ENCODE measurements around the gene ZCWPW1.

The ZCWPW1 gene

DNA sequence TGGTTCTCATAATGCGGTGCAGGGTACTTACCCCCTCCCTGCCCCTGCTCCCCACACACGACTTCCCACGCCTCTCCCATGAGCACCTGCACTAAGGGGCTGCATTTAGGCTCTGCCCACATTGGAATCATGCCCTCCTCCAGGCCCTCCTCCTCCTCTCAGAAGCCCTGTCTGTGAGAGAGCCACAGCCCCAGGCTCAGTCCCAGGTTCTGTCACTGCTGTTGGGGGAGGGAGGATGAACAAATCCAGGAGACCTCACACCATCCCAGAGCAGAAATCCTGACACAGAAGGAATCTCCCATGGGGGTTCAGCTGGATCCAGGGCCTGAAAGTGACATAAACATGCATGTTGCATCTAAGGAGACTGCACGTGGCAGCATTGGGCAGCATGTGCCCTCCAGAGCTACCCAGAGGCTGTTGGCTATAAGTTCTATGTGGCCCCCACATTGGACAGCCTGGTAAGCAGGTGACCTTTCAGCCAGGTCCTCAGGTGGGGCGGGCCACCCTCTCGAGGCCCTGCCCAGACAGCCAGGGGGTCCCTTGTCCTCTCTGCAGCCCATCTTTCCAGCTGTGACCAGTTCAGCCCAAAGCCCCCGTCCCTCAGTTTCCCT, 56.8 kb downstream of the ZCWPW1 start:
- peak; percentile 1; the same call in 2 of the 3 replicates for ATAC-seq
- TF ChIP-seq TCF4 (CRISPR knock-in tag; IDR thresholded peaks at IDR 0.05; ENCODE audit: borderline replicate concordance): no peak
- TF ChIP-seq, protein P1, sequence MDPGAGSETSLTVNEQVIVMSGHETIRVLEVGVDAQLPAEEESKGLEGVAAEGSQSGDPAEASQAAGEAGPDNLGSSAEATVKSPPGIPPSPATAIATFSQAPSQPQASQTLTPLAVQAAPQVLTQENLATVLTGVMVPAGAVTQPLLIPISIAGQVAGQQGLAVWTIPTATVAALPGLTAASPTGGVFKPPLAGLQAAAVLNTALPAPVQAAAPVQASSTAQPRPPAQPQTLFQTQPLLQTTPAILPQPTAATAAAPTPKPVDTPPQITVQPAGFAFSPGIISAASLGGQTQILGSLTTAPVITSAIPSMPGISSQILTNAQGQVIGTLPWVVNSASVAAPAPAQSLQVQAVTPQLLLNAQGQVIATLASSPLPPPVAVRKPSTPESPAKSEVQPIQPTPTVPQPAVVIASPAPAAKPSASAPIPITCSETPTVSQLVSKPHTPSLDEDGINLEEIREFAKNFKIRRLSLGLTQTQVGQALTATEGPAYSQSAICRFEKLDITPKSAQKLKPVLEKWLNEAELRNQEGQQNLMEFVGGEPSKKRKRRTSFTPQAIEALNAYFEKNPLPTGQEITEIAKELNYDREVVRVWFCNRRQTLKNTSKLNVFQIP (CRISPR knock-in tag; IDR thresholded peaks at IDR 0.05; ENCODE audit: borderline replicate concordance, low read depth): no peak

DNA sequence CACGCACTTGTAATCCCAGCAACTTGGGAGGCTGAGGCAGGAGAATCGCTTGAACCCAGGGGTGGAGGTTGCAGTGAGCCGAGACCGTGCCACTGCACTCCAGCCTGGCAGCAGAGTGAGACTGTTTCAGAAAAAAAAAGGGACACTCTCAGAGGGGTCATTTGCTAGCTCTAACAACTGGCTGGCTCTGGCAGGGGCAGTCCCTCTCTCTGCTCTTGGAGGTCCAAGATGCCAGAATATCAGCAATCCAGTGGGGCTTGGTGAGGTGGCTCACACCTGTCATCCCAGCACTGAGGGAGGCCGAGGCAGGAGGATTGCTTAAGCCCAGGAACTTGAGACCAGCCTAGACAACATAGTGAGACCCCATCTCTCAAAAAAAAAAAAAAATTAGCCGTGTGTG, 57.8 kb downstream of the ZCWPW1 start:
- no peak for ATAC-seq
- TF ChIP-seq, protein P2, sequence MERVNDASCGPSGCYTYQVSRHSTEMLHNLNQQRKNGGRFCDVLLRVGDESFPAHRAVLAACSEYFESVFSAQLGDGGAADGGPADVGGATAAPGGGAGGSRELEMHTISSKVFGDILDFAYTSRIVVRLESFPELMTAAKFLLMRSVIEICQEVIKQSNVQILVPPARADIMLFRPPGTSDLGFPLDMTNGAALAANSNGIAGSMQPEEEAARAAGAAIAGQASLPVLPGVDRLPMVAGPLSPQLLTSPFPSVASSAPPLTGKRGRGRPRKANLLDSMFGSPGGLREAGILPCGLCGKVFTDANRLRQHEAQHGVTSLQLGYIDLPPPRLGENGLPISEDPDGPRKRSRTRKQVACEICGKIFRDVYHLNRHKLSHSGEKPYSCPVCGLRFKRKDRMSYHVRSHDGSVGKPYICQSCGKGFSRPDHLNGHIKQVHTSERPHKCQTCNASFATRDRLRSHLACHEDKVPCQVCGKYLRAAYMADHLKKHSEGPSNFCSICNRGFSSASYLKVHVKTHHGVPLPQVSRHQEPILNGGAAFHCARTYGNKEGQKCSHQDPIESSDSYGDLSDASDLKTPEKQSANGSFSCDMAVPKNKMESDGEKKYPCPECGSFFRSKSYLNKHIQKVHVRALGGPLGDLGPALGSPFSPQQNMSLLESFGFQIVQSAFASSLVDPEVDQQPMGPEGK (CRISPR knock-in tag; IDR thresholded peaks at IDR 0.05; ENCODE audit: borderline replicate concordance): no peak
- TF ChIP-seq ZC3H10 (CRISPR knock-in tag; IDR thresholded peaks at IDR 0.05) (no peak), PPARA (CRISPR knock-in tag; IDR thresholded peaks at IDR 0.05; ENCODE audit: borderline replicate concordance) (no peak), TCF4 (CRISPR knock-in tag; IDR thresholded peaks at IDR 0.05; ENCODE audit: borderline replicate concordance) (no peak), ZNF70 (CRISPR knock-in tag; IDR thresholded peaks at IDR 0.05) (no peak), RARB (CRISPR knock-in tag; IDR thresholded peaks at IDR 0.05) (no peak), ZFP30 (CRISPR knock-in tag; IDR thresholded peaks at IDR 0.05) (no peak), BACH2 (CRISPR knock-in tag; IDR thresholded peaks at IDR 0.05; ENCODE audit: borderline replicate concordance) (no peak), ISL1 (CRISPR knock-in tag; IDR thresholded peaks at IDR 0.05) (no peak), TOX (CRISPR knock-in tag; IDR thresholded peaks at IDR 0.05; ENCODE audit: borderline replicate concordance) (no peak), ZNF8 (CRISPR knock-in tag; IDR thresholded peaks at IDR 0.05) (no peak), ZFP3 (CRISPR knock-in tag; IDR thresholded peaks at IDR 0.05) (no peak), GLIS3 (CRISPR knock-in tag; IDR thresholded peaks at IDR 0.05) (no peak)
- TF ChIP-seq, protein P3, sequence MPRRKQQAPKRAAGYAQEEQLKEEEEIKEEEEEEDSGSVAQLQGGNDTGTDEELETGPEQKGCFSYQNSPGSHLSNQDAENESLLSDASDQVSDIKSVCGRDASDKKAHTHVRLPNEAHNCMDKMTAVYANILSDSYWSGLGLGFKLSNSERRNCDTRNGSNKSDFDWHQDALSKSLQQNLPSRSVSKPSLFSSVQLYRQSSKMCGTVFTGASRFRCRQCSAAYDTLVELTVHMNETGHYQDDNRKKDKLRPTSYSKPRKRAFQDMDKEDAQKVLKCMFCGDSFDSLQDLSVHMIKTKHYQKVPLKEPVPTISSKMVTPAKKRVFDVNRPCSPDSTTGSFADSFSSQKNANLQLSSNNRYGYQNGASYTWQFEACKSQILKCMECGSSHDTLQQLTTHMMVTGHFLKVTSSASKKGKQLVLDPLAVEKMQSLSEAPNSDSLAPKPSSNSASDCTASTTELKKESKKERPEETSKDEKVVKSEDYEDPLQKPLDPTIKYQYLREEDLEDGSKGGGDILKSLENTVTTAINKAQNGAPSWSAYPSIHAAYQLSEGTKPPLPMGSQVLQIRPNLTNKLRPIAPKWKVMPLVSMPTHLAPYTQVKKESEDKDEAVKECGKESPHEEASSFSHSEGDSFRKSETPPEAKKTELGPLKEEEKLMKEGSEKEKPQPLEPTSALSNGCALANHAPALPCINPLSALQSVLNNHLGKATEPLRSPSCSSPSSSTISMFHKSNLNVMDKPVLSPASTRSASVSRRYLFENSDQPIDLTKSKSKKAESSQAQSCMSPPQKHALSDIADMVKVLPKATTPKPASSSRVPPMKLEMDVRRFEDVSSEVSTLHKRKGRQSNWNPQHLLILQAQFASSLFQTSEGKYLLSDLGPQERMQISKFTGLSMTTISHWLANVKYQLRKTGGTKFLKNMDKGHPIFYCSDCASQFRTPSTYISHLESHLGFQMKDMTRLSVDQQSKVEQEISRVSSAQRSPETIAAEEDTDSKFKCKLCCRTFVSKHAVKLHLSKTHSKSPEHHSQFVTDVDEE (CRISPR knock-in tag; IDR thresholded peaks at IDR 0.05): no peak
- TF ChIP-seq, protein P1 (CRISPR knock-in tag; IDR thresholded peaks at IDR 0.05; ENCODE audit: borderline replicate concordance, low read depth): no peak
- TF ChIP-seq, protein P4, sequence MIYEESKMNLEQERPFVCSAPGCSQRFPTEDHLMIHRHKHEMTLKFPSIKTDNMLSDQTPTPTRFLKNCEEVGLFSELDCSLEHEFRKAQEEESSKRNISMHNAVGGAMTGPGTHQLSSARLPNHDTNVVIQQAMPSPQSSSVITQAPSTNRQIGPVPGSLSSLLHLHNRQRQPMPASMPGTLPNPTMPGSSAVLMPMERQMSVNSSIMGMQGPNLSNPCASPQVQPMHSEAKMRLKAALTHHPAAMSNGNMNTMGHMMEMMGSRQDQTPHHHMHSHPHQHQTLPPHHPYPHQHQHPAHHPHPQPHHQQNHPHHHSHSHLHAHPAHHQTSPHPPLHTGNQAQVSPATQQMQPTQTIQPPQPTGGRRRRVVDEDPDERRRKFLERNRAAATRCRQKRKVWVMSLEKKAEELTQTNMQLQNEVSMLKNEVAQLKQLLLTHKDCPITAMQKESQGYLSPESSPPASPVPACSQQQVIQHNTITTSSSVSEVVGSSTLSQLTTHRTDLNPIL (CRISPR knock-in tag; IDR thresholded peaks at IDR 0.05; ENCODE audit: low read depth): no peak
- TF ChIP-seq, protein P5, sequence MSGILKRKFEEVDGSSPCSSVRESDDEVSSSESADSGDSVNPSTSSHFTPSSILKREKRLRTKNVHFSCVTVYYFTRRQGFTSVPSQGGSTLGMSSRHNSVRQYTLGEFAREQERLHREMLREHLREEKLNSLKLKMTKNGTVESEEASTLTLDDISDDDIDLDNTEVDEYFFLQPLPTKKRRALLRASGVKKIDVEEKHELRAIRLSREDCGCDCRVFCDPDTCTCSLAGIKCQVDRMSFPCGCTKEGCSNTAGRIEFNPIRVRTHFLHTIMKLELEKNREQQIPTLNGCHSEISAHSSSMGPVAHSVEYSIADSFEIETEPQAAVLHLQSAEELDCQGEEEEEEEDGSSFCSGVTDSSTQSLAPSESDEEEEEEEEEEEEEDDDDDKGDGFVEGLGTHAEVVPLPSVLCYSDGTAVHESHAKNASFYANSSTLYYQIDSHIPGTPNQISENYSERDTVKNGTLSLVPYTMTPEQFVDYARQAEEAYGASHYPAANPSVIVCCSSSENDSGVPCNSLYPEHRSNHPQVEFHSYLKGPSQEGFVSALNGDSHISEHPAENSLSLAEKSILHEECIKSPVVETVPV (CRISPR knock-in tag; IDR thresholded peaks at IDR 0.05): no peak

DNA sequence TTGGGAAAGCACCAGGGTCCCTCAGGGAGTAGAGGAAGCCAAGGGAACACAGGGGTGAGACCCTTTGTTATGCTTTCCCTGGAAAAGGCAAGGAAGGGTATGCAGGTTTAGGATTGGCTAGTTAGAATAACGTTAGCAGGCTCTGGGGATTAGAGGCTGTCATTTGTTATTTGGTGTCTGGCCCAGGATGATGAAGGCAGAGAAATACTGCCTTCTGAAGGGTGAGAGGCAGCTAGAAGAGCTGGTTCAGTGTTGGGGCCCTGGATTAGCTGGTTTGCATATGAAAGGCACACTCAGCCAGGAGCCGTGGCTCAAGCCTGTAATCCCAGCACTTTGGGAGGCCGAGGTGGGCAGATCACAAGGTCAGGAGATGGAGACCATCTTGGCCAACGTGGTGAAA, 58.2 kb downstream of the ZCWPW1 start:
- ATAC-seq: no peak; the same call in 2 of the 3 replicates
- TF ChIP-seq CSDC2 (CRISPR knock-in tag; IDR thresholded peaks at IDR 0.05) (no peak), ZNF8 (CRISPR knock-in tag; IDR thresholded peaks at IDR 0.05) (no peak), ZFP3 (CRISPR knock-in tag; IDR thresholded peaks at IDR 0.05) (no peak), OSR1 (CRISPR knock-in tag; IDR thresholded peaks at IDR 0.05) (no peak), ISL1 (CRISPR knock-in tag; IDR thresholded peaks at IDR 0.05) (no peak), ZC3H10 (CRISPR knock-in tag; IDR thresholded peaks at IDR 0.05) (no peak)
- TF ChIP-seq, protein P1 (CRISPR knock-in tag; IDR thresholded peaks at IDR 0.05; ENCODE audit: borderline replicate concordance, low read depth): no peak
- TF ChIP-seq, protein P3 (CRISPR knock-in tag; IDR thresholded peaks at IDR 0.05): no peak
- TF ChIP-seq, protein P5 (CRISPR knock-in tag; IDR thresholded peaks at IDR 0.05): no peak
